ENCODE results near the gene GMPR. TPM values are rescaled to one million over a fixed set of nuclear protein-coding genes. Genes with fewer than 3 reads are reported as not detected.

The GMPR gene
- total RNA-seq, 1 experiment from 2014 or later, result 24.0 TPM

- no peak for DNase-seq (ENCODE audit: low read depth, low spot score)
- no peaks in the 10 kb centered on the region for H3K36me3 ChIP-seq (ENCODE audit: control insufficient read depth in 1 of 2, insufficient read depth in 2 of 2, low read length in 2 of 2)
- POLR2A ChIA-PET, result no interaction called here
- peaks cover 6% of the 10 kb centered on the region; the same call in 1 of the 2 replicates for H3K27me3 ChIP-seq (ENCODE audit: insufficient read depth, low read length)
- intact Hi-C loops (cut with micrococcal nuclease), result loop anchor here (5.0 kb wide), 1 partner anchor 313 kb away; no protein-coding TSS in a partner anchor
- no peak overlapping the region for H3K4me3 ChIP-seq (replicated peaks in 1 of 2; ENCODE audit: low read depth in 1 of 2, low read length in 2 of 2)
- CTCF ChIA-PET, result interaction anchor here (0.7 to 1.6 kb wide), 4 partner anchors 22 to 514 kb away, joined by 3 to 31 read pairs (median 8); no protein-coding TSS in a partner anchor
- ATAC-seq, result no peak
- no peak overlapping the region for H3K9ac ChIP-seq (ENCODE audit: low read length)
- H3K79me2 ChIP-seq (ENCODE audit: insufficient read depth, low read length), result no peaks in the 10 kb centered on the region
- no peak overlapping the region for H2AFZ ChIP-seq (ENCODE audit: low read depth, low read length, poor library complexity, severe bottlenecking)
- H4K20me1 ChIP-seq (ENCODE audit: insufficient read depth), result no peaks in the 10 kb centered on the region
- H3K4me1 ChIP-seq (ENCODE audit: control insufficient read depth in 1 of 2, insufficient read depth in 2 of 2, low read length in 2 of 2), result peaks cover 0 to 3% of the 10 kb centered on the region in 2 experiments; a peak in 1 of 4 replicates
- H3K27ac ChIP-seq (ENCODE audit: low read depth, low read length), result no peak overlapping the region
- RAD21 ChIA-PET (ENCODE audit: low non-redundant PET in 1 of 2, low total read pairs in 2 of 2, uncharacterized antibody in 2 of 2, unreplicated experiment in 2 of 2), result interaction anchor here in 1 of 2 experiments (0.7 kb wide), 1 partner anchor 17 kb away, joined by 3 read pairs; no protein-coding TSS in a partner anchor
- H3K9me2 ChIP-seq (ENCODE audit: insufficient read depth), result no peaks in the 10 kb centered on the region
- no peak for TF ChIP-seq RAD21 (IDR thresholded peaks at IDR 0.05; ENCODE audit: low read depth)
- no peak for TF ChIP-seq EZH2 (IDR thresholded peaks at IDR 0.05)
- no peak for TF ChIP-seq ZNF274 (IDR thresholded peaks at IDR 0.05; ENCODE audit: low read depth, low read length)
- TF ChIP-seq SP1 (IDR thresholded peaks at IDR 0.05; ENCODE audit: low read depth), result no peak
- no peak for TF ChIP-seq EZH2phosphoT487 (IDR thresholded peaks at IDR 0.05; ENCODE audit: borderline replicate concordance)
- no peak for TF ChIP-seq FOSL1 (IDR thresholded peaks at IDR 0.05; ENCODE audit: low read depth)
- TF ChIP-seq TCF7L2 (IDR thresholded peaks at IDR 0.05; ENCODE audit: borderline replicate concordance, extremely low read depth, insufficient read depth, insufficient read length), result no peak
- no peak for TF ChIP-seq CEBPB (IDR thresholded peaks at IDR 0.05; ENCODE audit: low read depth)
- TF ChIP-seq POLR2AphosphoS5 (IDR thresholded peaks at IDR 0.05; ENCODE audit: low read depth, low read length), result no peak
- no peak for TF ChIP-seq YY1 (IDR thresholded peaks at IDR 0.05; ENCODE audit: extremely low read depth, insufficient replicate concordance, low read depth, low read length)
- TF ChIP-seq ATF3 (IDR thresholded peaks at IDR 0.05), result no peak
- TF ChIP-seq CBX3 (IDR thresholded peaks at IDR 0.05; ENCODE audit: low read depth), result no peak
- no peak for TF ChIP-seq CTCF (IDR thresholded peaks at IDR 0.05 in 2 of 3, conservative IDR thresholded peaks at IDR 0.05 in 1 of 3; ENCODE audit: borderline replicate concordance in 1 of 3, insufficient read depth in 1 of 3, low read depth in 2 of 3, low read length in 2 of 3)
- TF ChIP-seq REST (IDR thresholded peaks at IDR 0.05; ENCODE audit: low read depth), result no peak
- TF ChIP-seq SIN3A (IDR thresholded peaks at IDR 0.05; ENCODE audit: low read depth), result no peak
- no peak for TF ChIP-seq SRF (IDR thresholded peaks at IDR 0.05; ENCODE audit: low read depth)
- TF ChIP-seq POLR2A (IDR thresholded peaks at IDR 0.05; ENCODE audit: borderline replicate concordance, extremely low read depth, insufficient read depth, insufficient read length), result no peak
- TF ChIP-seq ZBTB33 (IDR thresholded peaks at IDR 0.05; ENCODE audit: extremely low read depth, insufficient replicate concordance, low read length), result no peak
- H3K9me3 ChIP-seq (ENCODE audit: control insufficient read depth in 1 of 2, insufficient read depth in 1 of 2, low read depth in 1 of 2, low read length in 2 of 2), result no peaks in the 10 kb centered on the region
- BruUV-seq (replicated peaks), result no TSS peak
- no peak overlapping the region for H3K4me2 ChIP-seq (ENCODE audit: low read length)
Measured at GRCh38 chr6:16204653-16205376, 33.6 kb upstream of the GMPR start.
